GM18511 (cell line): Measurements from ENCODE around the gene FAM185A.
"Not testable (repeated sequence)": the region's sequence is repeated elsewhere in the genome, so short reads cannot be mapped to it uniquely, and the experiment has no call there.

Source experiments
- ATAC-seq: cut with Tn5 transposase; IDR thresholded peaks from one replicate; pipeline ENCODE4 v1.9.1; 2021; ENCODE audit warnings: mild to moderate bottlenecking, moderate library complexity; ENCODE audit not compliant: unreplicated experiment

Gene FAM185A

DNA sequence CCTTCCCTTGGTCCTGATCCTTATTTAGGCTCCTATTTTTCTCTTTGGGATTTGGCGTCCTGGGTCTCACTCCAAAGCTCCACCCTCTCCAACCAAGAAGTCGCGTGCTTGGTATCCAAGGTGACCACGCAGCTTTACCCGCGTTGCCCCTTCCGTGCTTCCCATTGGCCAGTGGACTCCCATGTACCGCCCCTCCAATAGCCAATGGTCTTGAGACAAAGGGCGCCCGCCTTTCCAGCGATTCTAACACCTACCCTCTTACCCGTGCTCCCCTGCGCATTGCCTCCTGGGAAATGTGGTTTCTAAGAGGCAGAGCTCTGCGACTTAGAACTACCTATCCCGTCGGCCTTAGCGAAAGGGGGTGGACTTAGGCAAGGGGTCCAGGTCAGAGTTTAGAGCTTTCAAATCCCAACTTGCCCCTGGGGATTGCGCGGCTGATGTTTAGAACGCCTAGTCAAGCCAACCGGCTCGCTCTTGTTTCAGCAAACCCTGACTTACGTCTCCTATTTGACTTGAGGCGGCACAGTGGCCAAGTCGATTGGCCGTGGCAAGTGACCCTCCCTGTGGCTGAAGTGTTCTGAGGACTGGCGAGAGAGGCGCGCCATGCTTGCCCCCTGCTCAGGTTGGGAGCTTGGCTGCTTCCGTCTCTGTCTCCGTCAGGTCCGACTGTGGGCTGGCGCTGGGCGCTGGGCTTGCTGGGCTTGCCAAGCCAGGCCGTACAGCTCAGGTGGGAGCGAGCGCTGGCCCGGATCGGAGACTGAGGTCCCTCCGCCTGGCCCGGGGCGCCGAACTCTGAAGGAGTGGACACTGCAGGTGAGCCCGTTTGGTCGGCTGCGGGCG lies at the start of gene FAM185A:
Gene FAM185A (plus strand): TSS at position 395 of the 840 bp plus-strand sequence. CDS start 209 bp downstream, at position 604.
- ATAC-seq, result peak; percentile 99

- ATAC-seq, result peak; percentile 83
Observed at GRCh38 chr7:102713011-102713690, 35.6 kb upstream of the FAM185A start.

DNA sequence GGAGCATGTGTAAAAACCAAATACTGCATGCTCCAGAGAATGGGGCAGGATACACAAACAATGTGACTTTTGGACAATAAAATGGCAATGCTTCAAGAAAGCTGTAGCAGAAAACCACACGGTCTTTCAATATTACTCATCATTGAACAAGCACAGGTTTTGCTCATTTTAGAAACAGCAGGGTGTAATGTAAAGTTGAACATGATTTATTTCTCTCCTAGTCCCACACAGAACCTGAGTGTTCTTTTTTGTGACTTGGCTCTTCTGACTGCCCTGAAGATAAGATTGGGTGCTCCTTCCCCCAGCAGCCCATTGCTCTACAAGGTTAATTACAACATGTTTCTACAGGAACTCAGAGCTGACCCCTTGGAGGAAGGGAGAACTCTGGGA lies 35.1 kb upstream of the FAM185A start:
- peak; percentile 82 for ATAC-seq

DNA sequence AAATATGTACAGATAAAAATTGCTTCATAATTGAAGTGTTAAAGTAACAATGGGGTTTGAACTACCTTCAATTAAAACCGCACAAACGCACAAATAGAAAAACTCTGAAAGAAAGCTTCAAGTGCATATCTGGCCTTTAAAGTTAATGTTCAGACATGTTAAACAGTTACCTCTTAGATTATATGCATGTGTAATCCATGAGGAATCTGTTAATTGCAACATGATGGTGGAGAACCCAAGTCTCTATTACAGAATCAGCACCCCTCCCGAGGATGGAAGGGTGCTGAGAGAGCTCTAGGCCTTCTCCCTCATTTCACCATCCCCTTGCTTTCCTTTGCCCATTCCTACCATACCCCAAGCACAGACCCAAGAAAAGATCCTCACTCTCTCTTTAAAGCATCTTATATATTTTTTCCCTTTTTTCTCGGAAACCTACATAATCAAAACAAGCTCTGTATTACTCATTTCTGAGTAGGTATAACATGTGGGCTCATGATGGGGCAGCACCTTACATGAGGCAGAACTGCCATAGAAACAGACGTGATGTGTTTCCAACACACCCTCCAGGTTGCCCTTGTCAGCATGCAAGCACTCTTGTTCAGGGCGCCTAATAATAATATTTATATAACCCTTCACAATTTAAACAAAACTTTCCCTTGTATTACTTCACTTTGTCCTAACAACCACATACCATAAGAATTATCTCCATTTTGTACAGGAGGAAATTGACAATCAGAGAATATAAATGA lies 33.9 kb upstream of the FAM185A start:
- not testable (repeated sequence) for ATAC-seq

DNA sequence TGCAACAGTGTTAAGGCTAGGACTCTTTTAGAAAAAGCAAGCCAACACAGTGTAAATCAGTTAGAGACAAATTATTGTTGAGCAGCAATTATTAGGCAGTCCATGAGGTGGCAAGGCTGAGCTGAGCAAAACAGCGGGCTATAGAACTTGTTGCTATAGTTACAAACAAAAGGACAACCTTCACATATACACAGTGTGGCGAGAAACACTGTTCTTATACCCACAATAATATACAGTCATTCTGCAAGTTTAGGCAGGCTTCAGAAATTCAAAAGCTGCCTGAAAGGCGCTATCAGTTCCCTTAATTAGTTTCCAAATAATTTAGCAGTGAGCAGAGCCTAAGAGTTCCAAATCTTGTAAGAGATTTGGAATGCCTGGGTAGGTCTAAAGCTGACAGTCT lies 33.1 kb upstream of the FAM185A start:
- ATAC-seq, result peak; percentile 45

- not testable (repeated sequence) for ATAC-seq
Observed at GRCh38 chr7:102718491-102718890, 30.3 kb upstream of the FAM185A start.

GRCh38 chr7:102726170-102726569 lies 22.6 kb upstream of the FAM185A start:
- not testable (repeated sequence) for ATAC-seq

GRCh38 chr7:102729670-102730069 lies 19.1 kb upstream of the FAM185A start:
- ATAC-seq, result not testable (repeated sequence)

DNA sequence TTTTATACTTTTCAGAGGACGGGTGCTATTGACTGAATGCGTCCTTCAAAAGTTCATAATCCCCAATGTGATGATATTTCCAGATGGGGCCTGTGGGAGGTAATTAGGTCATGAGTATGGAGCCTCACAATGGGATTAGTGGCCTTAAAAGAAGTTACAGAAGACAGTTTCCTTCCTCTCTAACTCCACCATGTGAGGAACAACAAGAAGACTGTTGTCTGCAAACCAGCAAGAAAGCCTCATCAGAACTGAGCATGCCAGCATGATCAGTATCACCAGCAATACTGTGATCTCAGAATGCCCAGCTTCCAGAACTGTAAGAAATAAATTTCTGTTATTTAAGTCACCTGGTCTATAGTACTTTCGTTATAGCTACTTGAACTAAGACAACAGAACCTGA lies 18.4 kb upstream of the FAM185A start:
- ATAC-seq, result not testable (repeated sequence)

- peak; percentile 62 for ATAC-seq
Observed at GRCh38 chr7:102742002-102742771, 6.6 kb upstream of the FAM185A start.

DNA sequence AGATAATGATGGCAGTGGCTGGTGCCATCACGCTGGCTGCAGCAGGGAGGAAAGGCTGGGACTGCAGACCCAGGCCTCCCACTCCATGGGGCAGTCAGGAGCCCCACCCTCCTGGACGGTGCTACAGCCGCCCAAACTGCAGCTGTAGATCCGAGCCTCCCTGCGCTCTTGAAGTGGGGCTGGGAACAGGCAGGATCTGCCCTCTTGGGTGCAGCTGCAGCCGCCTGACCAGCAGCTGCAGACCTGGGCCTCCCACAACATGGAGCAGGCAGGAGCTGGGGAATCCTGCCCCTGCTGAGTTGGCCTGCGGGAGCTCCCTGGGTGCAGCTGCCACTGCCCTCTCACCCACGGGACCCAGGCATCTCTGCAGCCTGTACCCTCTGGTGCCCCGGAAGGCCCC lies 4.9 kb upstream of the FAM185A start:
- ATAC-seq, result not testable (repeated sequence)

DNA sequence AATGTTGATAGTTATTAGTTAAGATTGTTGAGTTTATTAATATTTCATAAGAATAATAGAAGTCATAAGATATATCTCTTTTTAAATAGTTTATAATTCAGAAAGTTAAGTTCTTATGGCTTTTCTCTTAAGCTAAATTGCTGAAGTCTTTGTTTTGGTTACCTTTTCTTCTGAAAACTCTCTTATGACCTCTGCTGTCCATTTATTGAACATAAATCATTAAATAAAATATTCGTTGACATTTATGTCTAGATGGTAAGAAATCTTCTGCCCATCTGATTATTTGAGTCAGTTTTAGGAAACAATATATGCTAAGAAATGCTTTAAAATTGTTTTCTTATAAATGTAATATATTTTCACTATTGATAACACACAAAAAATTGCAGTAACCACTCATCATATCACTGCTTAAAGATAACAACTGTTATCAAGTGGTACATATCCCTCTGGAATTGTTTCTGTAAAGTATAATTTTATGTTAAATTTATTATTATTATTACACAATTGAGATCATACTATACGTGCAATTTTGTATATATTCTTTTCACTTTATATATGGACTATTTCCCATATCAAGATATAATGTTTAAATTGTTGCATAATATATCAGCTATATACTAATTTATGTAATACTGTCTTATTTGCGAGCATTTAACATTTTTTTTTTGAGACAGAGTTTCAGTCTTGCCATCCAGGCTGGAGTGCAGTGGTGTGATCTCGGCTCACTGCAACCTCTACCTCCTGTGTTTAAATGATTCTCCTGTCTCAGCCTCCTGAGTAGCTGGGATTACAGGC lies 3.1 kb upstream of the FAM185A start:
- ATAC-seq, result not testable (repeated sequence)

DNA sequence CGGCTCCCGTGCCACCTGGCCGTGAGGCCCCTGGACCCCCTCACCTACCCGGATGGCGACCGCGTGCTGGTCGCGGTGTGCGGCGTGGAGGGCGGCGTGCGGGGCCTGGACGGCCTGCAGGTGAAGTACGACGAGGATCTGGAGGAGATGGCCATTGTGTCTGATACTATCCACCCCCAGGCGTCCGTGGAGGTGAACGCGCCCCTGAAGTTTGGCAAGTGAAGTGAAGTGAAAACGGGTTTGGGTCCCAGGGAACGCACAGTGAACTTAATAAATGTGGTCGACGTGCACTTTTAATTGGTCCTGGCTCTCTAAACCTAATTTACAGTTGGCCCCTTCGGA lies 617 bp downstream of the FAM185A start:
- not testable (repeated sequence) for ATAC-seq

- ATAC-seq, result not testable (repeated sequence)
Observed at GRCh38 chr7:102758227-102758626, 9.4 kb downstream of the FAM185A start.

- ATAC-seq, result not testable (repeated sequence)
Observed at GRCh38 chr7:102759934-102760333, 11.1 kb downstream of the FAM185A start.

DNA sequence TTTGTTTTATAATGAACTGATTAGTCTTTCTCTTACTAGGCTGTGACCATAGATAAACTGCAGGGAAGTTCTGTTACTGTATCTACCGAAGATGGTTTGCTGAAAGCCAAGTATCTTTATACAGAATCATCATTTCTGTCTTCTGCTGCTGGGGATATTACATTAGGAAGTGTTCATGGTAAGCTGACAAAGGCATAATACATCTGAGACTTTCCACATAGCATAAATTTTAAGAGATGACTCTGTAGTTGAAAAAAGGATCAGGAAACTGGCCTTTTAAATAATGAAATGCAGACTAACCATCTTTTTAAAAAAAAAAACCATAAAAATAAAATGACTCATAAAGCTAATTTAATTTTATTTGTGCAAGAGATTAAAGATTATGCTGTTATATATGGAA lies 12.4 kb downstream of the FAM185A start:
- ATAC-seq, result not testable (repeated sequence)

DNA sequence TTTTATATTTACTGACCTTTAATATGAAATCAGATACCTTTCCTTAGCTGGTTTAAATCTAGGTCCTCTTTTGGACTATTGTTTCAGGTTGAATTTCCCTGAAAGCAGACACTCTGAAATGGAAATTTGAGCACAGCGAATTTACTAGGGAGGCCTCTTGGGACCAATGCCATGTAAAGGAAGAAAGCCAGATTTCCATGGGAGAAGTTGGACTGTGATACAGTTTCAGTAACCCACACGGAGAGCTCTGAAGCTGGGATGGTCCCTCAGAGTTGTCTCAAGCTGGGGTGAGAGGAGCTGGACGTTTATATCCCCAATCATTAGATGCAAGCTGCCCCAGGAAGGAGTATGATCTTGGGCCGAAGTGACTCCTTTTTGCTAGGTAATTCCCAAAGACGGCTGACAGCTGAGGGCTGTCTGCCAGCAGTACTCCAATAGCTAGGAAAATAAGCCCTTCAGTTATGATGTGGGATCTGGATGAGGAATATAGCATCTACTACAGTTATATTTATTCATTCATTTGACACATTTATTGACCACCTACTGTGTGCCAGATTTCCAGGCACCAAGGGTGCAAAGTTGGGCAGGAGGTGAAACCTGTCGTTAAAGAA lies 14.6 kb downstream of the FAM185A start:
- not testable (repeated sequence) for ATAC-seq

DNA sequence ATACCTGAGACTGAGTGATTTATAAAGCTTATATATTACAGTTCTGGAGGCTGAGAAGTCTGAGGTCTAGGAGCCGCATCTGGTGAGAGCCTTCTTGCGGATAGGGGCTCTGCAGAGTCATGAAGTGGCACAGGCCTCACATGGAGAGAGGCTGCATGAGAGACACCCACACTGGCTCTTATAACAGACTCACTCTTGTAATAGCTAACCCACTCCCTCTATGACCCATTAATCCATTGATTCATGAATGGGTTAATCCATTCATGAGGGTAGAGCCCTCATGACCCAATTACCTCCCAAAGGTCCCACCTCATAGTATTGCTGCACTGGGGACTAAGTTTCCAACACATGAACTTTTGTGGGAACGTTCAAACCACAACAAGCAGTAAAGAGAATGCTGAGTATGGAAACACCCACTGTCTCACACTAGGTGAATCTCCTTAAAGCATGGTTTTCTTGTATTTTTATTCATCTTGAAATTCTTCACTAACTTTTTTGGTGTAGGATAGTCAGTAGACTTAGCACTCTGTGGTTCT lies 20.9 kb downstream of the FAM185A start:
- ATAC-seq, result peak; percentile 26

- ATAC-seq, result peak; percentile 79
Observed at GRCh38 chr7:102770467-102770866, 21.7 kb downstream of the FAM185A start.
